AG04450 (cell line): Measurements from ENCODE around the gene ISG15. TPM values are rescaled to one million over a fixed set of nuclear protein-coding genes. Genes with fewer than 3 reads are reported as not detected.
A peak's percentile ranks its signal among the peaks of the same experiment; 100 is the strongest.

Experiments
- CTCF ChIA-PET: fragments of 300-600, 350-600 bp; formaldehyde crosslinking; extraction: SDS; loops from one replicate; lab custom pipeline; 2022; ENCODE audit warnings: antibody characterized with exemption, inconsistent platforms; lab: Charles Lee
- POLR2A ChIA-PET: fragments of 350-600 bp; formaldehyde crosslinking; extraction: SDS; loops from one replicate; lab custom pipeline; 2021; ENCODE audit warnings: antibody characterized with exemption, inconsistent platforms; lab: Yijun Ruan, JAX
- DNase-seq: peaks from one replicate; pipeline ENCODE4 v3.0.0-alpha.2; 2011; ENCODE audit warnings: low read depth, low spot score
- H3K27ac ChIP-seq: one replicate; pipeline ENCODE4 v1.5.1; 2012; ENCODE audit warnings: low read depth, low read length, control low read depth
- H3K27me3 ChIP-seq: one replicate; pipeline ENCODE4 v1.6.0; 2012; ENCODE audit warnings: low read length; ENCODE audit not compliant: control insufficient read depth, insufficient read depth
- H3K4me3 ChIP-seq: 2 replicates; pipeline ENCODE4 v1.5.1; 2011; ENCODE audit warnings: mild to moderate bottlenecking, low read depth, low read length, control low read depth
- H3K9me3 ChIP-seq: 2 replicates; pipeline ENCODE4 v1.5.1; 2012; ENCODE audit warnings: low read length; ENCODE audit not compliant: control insufficient read depth, insufficient read depth
- CTCF ChIP-seq: IDR thresholded peaks from 2 replicates; pipeline ENCODE4 v1.5.1; 2011; ENCODE audit warnings: low read depth, low read length, control low read depth, inconsistent platforms
- polyA plus RNA-seq: library from polyadenylated mRNA; depleted of rRNA; stranded (reverse); fragments of >200 nt; gene quantifications from 2 replicates; pipeline ENCODE4 v1.2.3, GENCODE V29; 2011; rRNA removed
- small RNA-seq: library from RNA; depleted of rRNA; stranded (forward); fragments of <200 nt; gene quantifications from one replicate; pipeline ENCODE3, GENCODE V24; 2012; ENCODE audit warnings: low read depth; ENCODE audit not compliant: insufficient read length

Gene ISG15
- polyA plus RNA-seq, 1 experiment, result 22.4 TPM

GRCh38 chr1:1062348-1063163 lies 49.3 kb downstream of the ISG15 start:
- DNase-seq, result no peak
- POLR2A ChIA-PET, result no interaction called here

DNA sequence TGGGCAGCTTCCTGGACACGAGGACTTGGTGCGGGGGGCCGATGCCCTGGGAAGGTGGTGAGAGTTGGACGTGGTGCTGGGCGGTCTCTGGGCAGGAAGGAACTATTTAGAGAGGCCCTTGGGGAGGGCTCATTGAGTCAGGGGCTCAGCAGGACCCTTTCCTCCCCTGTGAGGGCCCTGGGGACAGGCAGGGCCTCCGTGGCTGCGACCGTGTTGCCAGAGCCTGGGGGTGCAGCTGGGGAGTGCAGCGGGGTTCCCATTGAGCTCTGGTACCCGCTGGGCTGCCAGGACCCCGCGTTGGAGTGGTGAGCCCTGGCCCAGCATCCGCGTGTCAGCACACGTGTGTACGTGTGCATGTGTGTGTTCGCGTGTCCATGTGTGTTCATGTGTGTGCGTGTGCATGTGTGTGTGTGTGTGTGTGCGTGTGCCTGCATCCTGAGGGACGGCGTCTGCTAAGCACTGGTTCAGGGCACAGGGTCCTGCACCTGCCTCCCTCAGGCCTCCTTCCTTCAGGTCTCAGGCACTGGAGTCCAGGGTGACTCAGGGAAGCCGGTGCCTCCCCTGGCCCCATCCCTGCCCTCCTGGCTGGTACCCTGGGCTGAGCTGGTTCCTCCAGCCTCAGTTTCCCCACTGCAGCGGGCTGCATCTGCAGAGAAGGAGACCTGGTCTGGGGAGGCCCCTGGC lies 50.1 kb downstream of the ISG15 start:
- no peak; the same call in 1 of the 2 replicates for TF ChIP-seq CTCF
- CTCF ChIA-PET, result interaction anchor here (0.6 to 1.8 kb wide), 10 partner anchors 11 to 81 kb away, joined by 3 to 15 read pairs (median 3); partner anchors contain the start of genes PERM1 and RNF223
- POLR2A ChIA-PET, result no interaction called here
- Histone ChIP-seq H3K27me3 (peaks cover 3% of the 10 kb centered on the region), H3K4me3 (no peak overlapping the region), H3K27ac (peak overlapping the region; percentile 39), H3K9me3 (peaks cover 3% of the 10 kb centered on the region; the same call in 1 of the 2 replicates)
- DNase-seq, result no peak

More at GRCh38 chr1:1062348-1063163, 49.3 kb downstream of the ISG15 start:
- H3K27me3 ChIP-seq, result peaks cover 3% of the 10 kb centered on the region
- no peak for TF ChIP-seq CTCF
- peaks cover under 1% of the 10 kb centered on the region; the same call in 1 of the 2 replicates for H3K9me3 ChIP-seq
- CTCF ChIA-PET, result interaction anchor here (1.0 to 1.5 kb wide), 5 partner anchors 23 to 79 kb away, joined by 3 read pairs; no protein-coding TSS in a partner anchor
- no peak overlapping the region for H3K27ac ChIP-seq
- H3K4me3 ChIP-seq, result no peak overlapping the region

Small RNA genes within 50 kb of the gene (small RNA-seq; reads per million reads assigned to genes)
- not detected for gene AL645608.3

Other genes with a start within 250 kb of the ISG15 start
- 1.6 and 2.1 TPM in 2 replicates for gene SAMD11, start 89.6 kb upstream of the ISG15 start, polyA plus RNA-seq
- 36.1 and 41.7 TPM in 2 replicates for gene NOC2L, start 54.2 kb upstream of the ISG15 start, polyA plus RNA-seq
- gene KLHL17, start 52.9 kb upstream of the ISG15 start, polyA plus RNA-seq, result 5.5 and 9.7 TPM in 2 replicates
- 0.06 and 0.15 TPM in 2 replicates for gene PLEKHN1, start 47.0 kb upstream of the ISG15 start, polyA plus RNA-seq
- not detected in 2 replicates for gene PERM1, start 31.4 kb upstream of the ISG15 start, polyA plus RNA-seq
- 0.68 and 0.76 TPM in 2 replicates for gene HES4, start 13.4 kb upstream of the ISG15 start, polyA plus RNA-seq
- 28.3 and 37.4 TPM in 2 replicates for gene AGRN, start 6.6 kb downstream of the ISG15 start, polyA plus RNA-seq
- not detected in 2 replicates for gene RNF223, start 60.8 kb downstream of the ISG15 start, polyA plus RNA-seq
- gene C1orf159, start 102.6 kb downstream of the ISG15 start, polyA plus RNA-seq, result 2.3 and 3.2 TPM in 2 replicates
- not detected in 2 replicates for gene TTLL10, start 160.4 kb downstream of the ISG15 start, polyA plus RNA-seq
- gene TNFRSF18, start 193.1 kb downstream of the ISG15 start, polyA plus RNA-seq, result 1.0 and 2.1 TPM in 2 replicates
- gene TNFRSF4, start 200.7 kb downstream of the ISG15 start, polyA plus RNA-seq, result 0.07 and 0.24 TPM in 2 replicates
- 109 and 115 TPM in 2 replicates for gene SDF4, start 218.5 kb downstream of the ISG15 start, polyA plus RNA-seq
- 15.2 and 15.7 TPM in 2 replicates for gene B3GALT6, start 218.7 kb downstream of the ISG15 start, polyA plus RNA-seq
- 0.21 and 0.51 TPM in 2 replicates for gene C1QTNF12, start 233.2 kb downstream of the ISG15 start, polyA plus RNA-seq